HEK293 (cell line): ENCODE data around the gene SKA2.

Source experiments
- ATF2 ChIP-seq: fragments of 450-650 bp; formaldehyde crosslinking; IDR thresholded peaks from 2 replicates; pipeline ENCODE4 v1.5.1; 2016; ENCODE audit warnings: missing biosample characterization, missing genetic modification characterization, low read depth
- CTCF ChIP-seq: fragments of 450-650 bp; formaldehyde crosslinking; IDR thresholded peaks from 2 replicates; pipeline ENCODE4 v1.5.1; 2016; ENCODE audit warnings: missing biosample characterization, missing genetic modification characterization
- MYNN ChIP-seq: fragments of 450-650 bp; formaldehyde crosslinking; IDR thresholded peaks from 2 replicates; pipeline ENCODE4 v1.5.1; 2016; ENCODE audit warnings: missing biosample characterization, missing genetic modification characterization, borderline replicate concordance
- ZNF121 ChIP-seq: fragments of 450-650 bp; formaldehyde crosslinking; IDR thresholded peaks from 2 replicates; pipeline ENCODE4 v1.5.1; 2016; ENCODE audit warnings: missing biosample characterization, missing genetic modification characterization
- ZNF211 ChIP-seq: fragments of 450-650 bp; formaldehyde crosslinking; IDR thresholded peaks from 2 replicates; pipeline ENCODE4 v1.5.1; 2016; ENCODE audit warnings: low read depth, missing biosample characterization, missing genetic modification characterization
- ZNF362 ChIP-seq: fragments of 450-650 bp; formaldehyde crosslinking; IDR thresholded peaks from 2 replicates; pipeline ENCODE4 v1.5.1; 2016; ENCODE audit warnings: missing biosample characterization, missing genetic modification characterization
- ZNF510 ChIP-seq: fragments of 450-650 bp; formaldehyde crosslinking; IDR thresholded peaks from 2 replicates; pipeline ENCODE4 v1.5.1; 2018; ENCODE audit warnings: mild to moderate bottlenecking, missing genetic modification characterization, missing biosample characterization; ENCODE audit not compliant: insufficient replicate concordance

- TF ChIP-seq MYNN (tag by site-specific recombination) = no peak
- TF ChIP-seq CTCF (tag by site-specific recombination) = no peak
- no peak for TF ChIP-seq ZNF211 (tag by site-specific recombination)
- no peak for TF ChIP-seq ZNF121 (tag by site-specific recombination)
- TF ChIP-seq ATF2 (tag by site-specific recombination) = no peak
- TF ChIP-seq ZNF510 (tag by site-specific recombination) = no peak
- no peak for TF ChIP-seq ZNF362
These were observed 23.9 kb downstream of the SKA2 start for GRCh38 chr17:59131131-59131530.
